ENCODE data around the gene OR6C74.

The OR6C74 gene

GRCh38 chr12:55244309-55244708, at the start of gene OR6C74:
TSS of gene OR6C74 (plus strand) at chr12:55244609. CDS start at chr12:55247288, 2,679 bp downstream.
- in situ Hi-C loops (cut with MboI; ENCODE audit: low sequenced_read_pairs, unreplicated experiment), result no loop called here
- TF ChIP-seq, protein P1, sequence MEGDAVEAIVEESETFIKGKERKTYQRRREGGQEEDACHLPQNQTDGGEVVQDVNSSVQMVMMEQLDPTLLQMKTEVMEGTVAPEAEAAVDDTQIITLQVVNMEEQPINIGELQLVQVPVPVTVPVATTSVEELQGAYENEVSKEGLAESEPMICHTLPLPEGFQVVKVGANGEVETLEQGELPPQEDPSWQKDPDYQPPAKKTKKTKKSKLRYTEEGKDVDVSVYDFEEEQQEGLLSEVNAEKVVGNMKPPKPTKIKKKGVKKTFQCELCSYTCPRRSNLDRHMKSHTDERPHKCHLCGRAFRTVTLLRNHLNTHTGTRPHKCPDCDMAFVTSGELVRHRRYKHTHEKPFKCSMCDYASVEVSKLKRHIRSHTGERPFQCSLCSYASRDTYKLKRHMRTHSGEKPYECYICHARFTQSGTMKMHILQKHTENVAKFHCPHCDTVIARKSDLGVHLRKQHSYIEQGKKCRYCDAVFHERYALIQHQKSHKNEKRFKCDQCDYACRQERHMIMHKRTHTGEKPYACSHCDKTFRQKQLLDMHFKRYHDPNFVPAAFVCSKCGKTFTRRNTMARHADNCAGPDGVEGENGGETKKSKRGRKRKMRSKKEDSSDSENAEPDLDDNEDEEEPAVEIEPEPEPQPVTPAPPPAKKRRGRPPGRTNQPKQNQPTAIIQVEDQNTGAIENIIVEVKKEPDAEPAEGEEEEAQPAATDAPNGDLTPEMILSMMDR (IDR thresholded peaks at IDR 0.05; ENCODE audit: borderline replicate concordance, control extremely low read depth, extremely low read depth, insufficient read depth, missing control alignments), result no peak
- no peak for DNase-seq (ENCODE audit: low spot score)

GRCh38 chr12:55220725-55221124, 23.7 kb upstream of the OR6C74 start, which contains the start of gene OR10A7:
TSS of gene OR10A7 (plus strand) at chr12:55221025. CDS start at chr12:55221025, 0 bp downstream.
- DNase-seq (ENCODE audit: low spot score), result no peak
- TF ChIP-seq, protein P1 (IDR thresholded peaks at IDR 0.05; ENCODE audit: borderline replicate concordance, control extremely low read depth, extremely low read depth, insufficient read depth, missing control alignments), result no peak
- in situ Hi-C loops (cut with MboI; ENCODE audit: low sequenced_read_pairs, unreplicated experiment), result no loop called here

GRCh38 chr12:55226523-55226922, 17.9 kb upstream of the OR6C74 start:
- DNase-seq (ENCODE audit: low spot score), result no peak
- TF ChIP-seq, protein P1 (IDR thresholded peaks at IDR 0.05; ENCODE audit: borderline replicate concordance, control extremely low read depth, extremely low read depth, insufficient read depth, missing control alignments), result no peak
- in situ Hi-C loops (cut with MboI; ENCODE audit: low sequenced_read_pairs, unreplicated experiment), result no loop called here

- DNase-seq (ENCODE audit: low spot score), result no peak
- in situ Hi-C loops (cut with MboI; ENCODE audit: low sequenced_read_pairs, unreplicated experiment), result no loop called here
- TF ChIP-seq, protein P1 (IDR thresholded peaks at IDR 0.05; ENCODE audit: borderline replicate concordance, control extremely low read depth, extremely low read depth, insufficient read depth, missing control alignments), result no peak
These were observed 16.8 kb upstream of the OR6C74 start for GRCh38 chr12:55227643-55228042.

DNA sequence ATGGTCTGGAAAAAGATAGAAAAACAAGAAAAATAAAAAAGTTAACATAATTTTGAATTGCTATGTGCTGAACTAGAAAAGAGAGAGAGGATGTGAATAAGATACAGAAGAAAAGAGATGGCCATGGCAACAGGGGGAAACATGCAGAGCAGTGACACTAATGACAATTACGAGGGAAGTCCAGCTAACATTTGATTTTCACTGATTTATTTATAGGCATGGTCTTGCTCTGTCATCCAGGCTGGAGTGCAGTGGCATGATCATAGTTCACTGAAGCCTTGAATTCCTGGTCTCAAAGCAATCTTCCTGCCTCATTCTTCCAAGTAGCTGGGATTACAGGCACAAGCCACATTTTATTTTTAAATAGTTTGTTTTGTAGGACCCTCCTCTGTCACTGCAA, 1.8 kb downstream of the OR6C74 start:
- TF ChIP-seq, protein P1 (IDR thresholded peaks at IDR 0.05; ENCODE audit: borderline replicate concordance, control extremely low read depth, extremely low read depth, insufficient read depth, missing control alignments), result no peak
- no peak for DNase-seq (ENCODE audit: low spot score)
- in situ Hi-C loops (cut with MboI; ENCODE audit: low sequenced_read_pairs, unreplicated experiment), result no loop called here

- DNase-seq (ENCODE audit: low spot score), result no peak
- TF ChIP-seq, protein P1 (IDR thresholded peaks at IDR 0.05; ENCODE audit: borderline replicate concordance, control extremely low read depth, extremely low read depth, insufficient read depth, missing control alignments), result no peak
- in situ Hi-C loops (cut with MboI; ENCODE audit: low sequenced_read_pairs, unreplicated experiment), result no loop called here
These were observed 6.5 kb downstream of the OR6C74 start for GRCh38 chr12:55250944-55251343.

GRCh38 chr12:55253281-55253680, 8.9 kb downstream of the OR6C74 start:
- no peak for DNase-seq (ENCODE audit: low spot score)
- TF ChIP-seq, protein P1 (IDR thresholded peaks at IDR 0.05; ENCODE audit: borderline replicate concordance, control extremely low read depth, extremely low read depth, insufficient read depth, missing control alignments), result no peak
- in situ Hi-C loops (cut with MboI; ENCODE audit: low sequenced_read_pairs, unreplicated experiment), result no loop called here

Data from GM13976 (cell line).